ENCODE measurements around the gene KCNAB1. TPM values are rescaled to one million over a fixed set of nuclear protein-coding genes. Genes with fewer than 3 reads are reported as not detected.
"Not testable (repeated sequence)": the region's sequence is repeated elsewhere in the genome, so short reads cannot be mapped to it uniquely, and the experiment has no call there.

Gene KCNAB1
- total RNA-seq, 2 donors from 2014 or later: 0.07 to 0.74 TPM

DNA sequence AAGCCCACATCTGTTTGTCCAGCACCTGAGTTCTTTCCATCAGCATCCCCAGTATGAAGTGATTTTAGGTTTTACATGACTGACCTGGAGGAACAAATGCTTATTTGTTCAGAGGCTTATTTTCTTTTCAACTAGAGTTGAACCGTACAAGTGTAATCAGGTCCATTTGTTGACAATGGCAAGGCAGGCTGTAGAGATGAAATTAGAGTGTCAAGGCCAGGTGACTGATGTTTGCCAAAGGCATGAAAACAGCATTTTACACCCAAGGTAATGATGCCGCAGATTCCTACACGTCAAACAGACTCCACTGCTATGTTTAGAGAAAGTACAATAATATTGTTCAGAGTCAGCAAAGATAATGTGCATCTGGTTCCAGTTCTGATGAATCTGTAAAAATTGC lies 96.5 kb downstream of the KCNAB1 start:
- Histone ChIP-seq H3K27me3 (no peaks in the 10 kb centered on the region), H3K9ac (ENCODE audit: low read depth in 2 of 2, low read length in 2 of 2) (no peak overlapping the region), H3K9me3 (no peaks in the 10 kb centered on the region), H3K4me3 (no peak overlapping the region), H3K4me1 (no peaks in the 10 kb centered on the region), H3K36me3 (no peaks in the 10 kb centered on the region), H3K27ac (no peak overlapping the region)
- intact Hi-C loops (cut with DNase I): no loop called here
- no peak for DNase-seq
- TF ChIP-seq, protein P1, sequence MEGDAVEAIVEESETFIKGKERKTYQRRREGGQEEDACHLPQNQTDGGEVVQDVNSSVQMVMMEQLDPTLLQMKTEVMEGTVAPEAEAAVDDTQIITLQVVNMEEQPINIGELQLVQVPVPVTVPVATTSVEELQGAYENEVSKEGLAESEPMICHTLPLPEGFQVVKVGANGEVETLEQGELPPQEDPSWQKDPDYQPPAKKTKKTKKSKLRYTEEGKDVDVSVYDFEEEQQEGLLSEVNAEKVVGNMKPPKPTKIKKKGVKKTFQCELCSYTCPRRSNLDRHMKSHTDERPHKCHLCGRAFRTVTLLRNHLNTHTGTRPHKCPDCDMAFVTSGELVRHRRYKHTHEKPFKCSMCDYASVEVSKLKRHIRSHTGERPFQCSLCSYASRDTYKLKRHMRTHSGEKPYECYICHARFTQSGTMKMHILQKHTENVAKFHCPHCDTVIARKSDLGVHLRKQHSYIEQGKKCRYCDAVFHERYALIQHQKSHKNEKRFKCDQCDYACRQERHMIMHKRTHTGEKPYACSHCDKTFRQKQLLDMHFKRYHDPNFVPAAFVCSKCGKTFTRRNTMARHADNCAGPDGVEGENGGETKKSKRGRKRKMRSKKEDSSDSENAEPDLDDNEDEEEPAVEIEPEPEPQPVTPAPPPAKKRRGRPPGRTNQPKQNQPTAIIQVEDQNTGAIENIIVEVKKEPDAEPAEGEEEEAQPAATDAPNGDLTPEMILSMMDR (IDR thresholded peaks at IDR 0.05): no peak

DNA sequence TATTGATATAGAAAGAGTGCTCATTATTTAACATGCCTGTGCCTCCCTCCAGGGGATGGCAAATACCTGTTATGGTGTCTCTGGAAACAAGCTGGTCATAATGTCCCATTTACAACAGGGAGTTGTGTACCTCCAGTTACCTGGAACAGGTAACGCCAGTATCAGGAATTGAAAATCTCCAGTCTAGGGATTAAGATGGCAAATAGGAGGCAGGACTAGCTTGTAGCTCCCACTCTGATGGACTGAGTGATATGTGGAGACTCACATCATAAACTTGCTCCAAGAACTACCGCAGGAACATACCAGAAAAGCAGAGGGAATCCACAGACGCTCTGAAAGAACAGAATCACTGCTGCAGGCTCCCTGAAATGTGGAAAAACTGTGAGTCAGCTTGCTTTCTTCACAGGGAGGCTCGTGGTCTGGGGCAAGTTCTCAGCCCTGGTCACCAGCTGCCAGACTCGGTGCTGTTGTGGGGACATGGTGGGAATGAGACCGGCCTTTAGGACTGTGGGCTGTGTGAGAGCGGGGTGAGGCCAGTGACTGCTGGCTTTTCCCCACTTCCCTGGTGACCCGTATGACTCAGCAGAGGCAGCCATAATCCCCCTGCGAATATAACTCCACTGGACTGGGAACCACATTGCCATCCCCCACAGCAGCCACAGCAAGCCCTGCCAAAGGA lies 97.4 kb downstream of the KCNAB1 start:
- intact Hi-C loops (cut with DNase I): no loop called here
- TF ChIP-seq, protein P1 (IDR thresholded peaks at IDR 0.05): no peak
- Histone ChIP-seq H3K9me3 (no peaks in the 10 kb centered on the region), H3K27ac (no peak overlapping the region), H3K27me3 (no peaks in the 10 kb centered on the region), H3K4me1 (no peaks in the 10 kb centered on the region), H3K9ac (ENCODE audit: low read depth in 2 of 2, low read length in 2 of 2) (no peak overlapping the region), H3K4me3 (no peak overlapping the region), H3K36me3 (no peaks in the 10 kb centered on the region)
- no peak for DNase-seq

DNA sequence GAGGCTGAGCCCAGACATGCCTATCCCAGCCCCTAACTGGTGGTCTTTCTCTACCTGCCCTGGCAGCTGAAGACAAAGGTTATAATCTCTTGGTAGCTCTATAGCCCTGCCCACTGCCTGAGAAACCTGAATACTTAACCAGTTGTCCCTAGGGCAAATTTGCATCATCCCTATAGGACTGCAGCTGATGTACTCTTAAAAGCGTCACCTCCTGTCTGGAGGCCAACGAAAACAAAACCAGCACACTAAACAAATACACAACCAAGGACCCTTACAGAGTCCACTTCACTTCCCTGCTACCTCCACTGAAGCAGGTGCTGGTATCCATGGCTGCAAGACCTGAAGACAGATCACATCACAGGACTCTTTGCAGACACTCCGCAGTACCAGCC lies 98.0 kb downstream of the KCNAB1 start:
- DNase-seq: no peak
- intact Hi-C loops (cut with DNase I): no loop called here
- TF ChIP-seq, protein P1 (IDR thresholded peaks at IDR 0.05): no peak
- Histone ChIP-seq H3K27ac (no peak overlapping the region), H3K36me3 (no peaks in the 10 kb centered on the region), H3K27me3 (no peaks in the 10 kb centered on the region), H3K4me3 (no peak overlapping the region), H3K9ac (ENCODE audit: low read depth in 2 of 2, low read length in 2 of 2) (no peak overlapping the region), H3K9me3 (no peaks in the 10 kb centered on the region), H3K4me1 (no peaks in the 10 kb centered on the region)

DNA sequence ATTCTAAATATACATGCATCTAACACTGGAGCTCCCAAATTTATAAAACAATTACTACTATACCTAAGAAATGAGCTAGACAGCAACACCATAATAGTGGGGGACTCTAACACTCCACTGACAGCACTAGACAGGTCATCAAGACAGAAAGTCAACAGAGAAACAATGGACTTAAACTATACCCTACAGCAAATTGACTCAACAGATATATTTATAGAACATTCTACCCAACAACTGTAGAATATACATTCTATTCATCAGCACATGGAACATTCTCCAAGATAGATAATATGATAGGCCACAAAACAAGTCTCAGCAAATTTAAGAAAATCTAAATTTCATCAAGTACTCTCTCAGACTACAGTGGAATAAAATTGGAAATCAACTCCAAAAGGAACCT lies 102.0 kb downstream of the KCNAB1 start:
- H3K27ac ChIP-seq; H3K9ac ChIP-seq (ENCODE audit: low read depth in 2 of 2, low read length in 2 of 2); H3K27me3 ChIP-seq; H3K36me3 ChIP-seq; H3K4me1 ChIP-seq; H3K4me3 ChIP-seq; DNase-seq; intact Hi-C loops (cut with DNase I); H3K9me3 ChIP-seq: not testable (repeated sequence)

DNA sequence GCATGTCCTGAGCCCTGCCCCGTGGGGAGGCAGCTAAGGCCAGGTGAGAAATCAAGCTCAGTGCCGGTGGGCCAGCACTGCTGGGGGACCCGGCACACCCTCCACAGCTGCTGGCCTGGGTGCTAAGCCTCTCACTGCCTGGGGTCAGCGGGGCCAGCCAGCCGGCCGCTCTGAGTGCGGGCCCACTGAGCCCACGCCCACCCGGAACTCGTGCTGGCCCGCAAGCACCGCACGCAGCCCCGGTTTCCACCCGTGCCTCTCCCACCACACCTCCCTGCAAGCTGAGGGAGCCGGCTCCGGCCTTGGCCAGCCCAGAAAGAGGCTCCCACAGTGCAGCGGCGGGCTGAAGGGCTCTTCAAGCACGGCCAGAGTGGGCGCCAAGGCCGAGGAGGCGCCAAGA lies 103.7 kb downstream of the KCNAB1 start:
- DNase-seq; H3K9ac ChIP-seq (ENCODE audit: low read depth in 2 of 2, low read length in 2 of 2); H3K27me3 ChIP-seq; H3K4me3 ChIP-seq; H3K4me1 ChIP-seq; H3K9me3 ChIP-seq; intact Hi-C loops (cut with DNase I); H3K27ac ChIP-seq; H3K36me3 ChIP-seq: not testable (repeated sequence)

DNA sequence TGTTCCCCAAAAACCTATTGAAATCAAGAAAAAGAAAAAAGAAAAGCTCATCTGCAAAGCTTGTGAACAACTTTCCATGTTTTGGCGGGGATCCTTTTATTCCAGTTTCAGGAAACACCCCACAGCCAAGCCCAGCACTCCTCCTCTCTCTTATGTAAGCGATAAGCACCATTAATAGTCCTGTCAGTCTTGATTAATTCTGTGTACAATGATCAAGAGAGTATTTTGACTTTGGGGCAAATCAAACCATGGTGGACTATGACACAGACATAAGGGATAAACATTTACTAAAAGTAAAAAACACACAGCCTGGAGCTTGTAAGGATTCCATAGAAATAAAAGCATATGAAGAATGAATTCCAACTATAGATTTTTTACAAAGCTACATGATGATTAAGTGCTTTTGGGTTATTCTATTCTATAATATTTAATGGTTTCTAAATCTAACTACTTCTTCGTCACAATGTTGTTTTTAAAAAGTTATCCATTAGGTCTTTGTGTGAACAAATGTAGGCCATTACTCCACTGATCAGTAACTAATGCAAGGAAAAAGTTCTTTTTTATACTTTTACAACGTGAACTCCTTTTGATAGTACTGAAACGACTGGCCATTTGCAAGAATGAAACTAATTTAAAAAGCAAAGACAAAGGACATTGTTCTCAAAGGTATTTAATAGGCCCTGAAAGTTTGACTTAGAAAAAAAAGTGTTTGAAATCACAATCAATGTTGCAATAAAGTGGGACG lies 106.5 kb downstream of the KCNAB1 start:
- H3K4me3 ChIP-seq: no peak overlapping the region
- TF ChIP-seq, protein P1 (IDR thresholded peaks at IDR 0.05): no peak
- intact Hi-C loops (cut with DNase I): no loop called here
- no peaks in the 10 kb centered on the region for H3K36me3 ChIP-seq
- H3K27me3 ChIP-seq: no peaks in the 10 kb centered on the region
- no peaks in the 10 kb centered on the region for H3K4me1 ChIP-seq
- H3K9ac ChIP-seq (ENCODE audit: low read depth in 2 of 2, low read length in 2 of 2): no peak overlapping the region
- no peak for DNase-seq
- no peak overlapping the region for H3K27ac ChIP-seq
- no peaks in the 10 kb centered on the region for H3K9me3 ChIP-seq

All from colonic mucosa (tissue), 4 donors.